Fibroblast of mammary gland (primary cell): ENCODE data around the gene DGKQ.

Experiments used
- DNase-seq: peaks from one replicate; pipeline ENCODE4 v3.0.0-alpha.2; 2010; ENCODE audit warnings: low read depth
- H3K4me3 ChIP-seq: 2 replicates; pipeline ENCODE4 v1.5.1; 2011; ENCODE audit warnings: low read depth, mild to moderate bottlenecking, low read length, moderate library complexity; ENCODE audit not compliant: control insufficient read depth
- TF ChIP-seq, protein P1 (sequence below): conservative IDR thresholded peaks from 2 replicates; pipeline ENCODE4 v1.5.1; 2011; ENCODE audit warnings: low read depth, low read length, inconsistent platforms; ENCODE audit not compliant: control insufficient read depth, insufficient read depth

Gene DGKQ

DNA sequence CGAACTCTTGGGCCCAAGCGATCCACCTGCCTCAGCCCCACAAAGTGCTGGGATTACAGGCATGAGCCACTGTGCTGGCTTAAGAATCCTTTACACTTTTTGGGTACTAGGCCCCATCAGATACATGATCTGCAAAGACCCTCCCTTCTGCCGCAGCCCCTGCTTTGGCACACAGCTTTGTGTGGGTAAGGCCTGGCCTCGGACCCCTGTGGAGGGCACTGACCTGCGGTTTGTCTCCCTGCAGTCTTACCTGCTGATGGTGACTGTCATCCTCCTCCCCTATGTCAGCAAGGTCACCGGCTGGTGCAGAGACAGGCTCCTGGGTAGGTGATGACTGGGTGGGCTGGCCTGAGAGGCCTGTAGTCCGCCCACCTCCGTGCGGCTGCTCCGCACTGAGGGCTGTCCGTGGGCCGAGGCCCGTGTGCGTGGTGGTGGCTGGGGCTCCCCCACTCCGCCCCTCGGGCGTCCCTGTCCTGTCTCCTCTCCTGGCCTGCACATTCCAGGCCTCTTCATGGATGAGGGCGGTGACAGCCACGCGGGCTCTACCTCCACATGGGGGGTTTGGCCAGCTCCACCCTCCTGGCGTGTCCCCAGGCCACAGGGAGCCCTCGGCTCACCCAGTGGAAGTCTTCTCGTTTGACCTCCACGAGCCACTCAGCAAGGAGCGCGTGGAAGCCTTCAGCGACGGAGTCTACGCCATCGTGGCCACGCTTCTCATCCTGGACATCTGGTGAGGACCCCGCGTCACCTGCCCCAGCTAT is 18.0 kb downstream of the DGKQ start:
- H3K4me3 ChIP-seq, result no peak overlapping the region
- TF ChIP-seq, protein P1, sequence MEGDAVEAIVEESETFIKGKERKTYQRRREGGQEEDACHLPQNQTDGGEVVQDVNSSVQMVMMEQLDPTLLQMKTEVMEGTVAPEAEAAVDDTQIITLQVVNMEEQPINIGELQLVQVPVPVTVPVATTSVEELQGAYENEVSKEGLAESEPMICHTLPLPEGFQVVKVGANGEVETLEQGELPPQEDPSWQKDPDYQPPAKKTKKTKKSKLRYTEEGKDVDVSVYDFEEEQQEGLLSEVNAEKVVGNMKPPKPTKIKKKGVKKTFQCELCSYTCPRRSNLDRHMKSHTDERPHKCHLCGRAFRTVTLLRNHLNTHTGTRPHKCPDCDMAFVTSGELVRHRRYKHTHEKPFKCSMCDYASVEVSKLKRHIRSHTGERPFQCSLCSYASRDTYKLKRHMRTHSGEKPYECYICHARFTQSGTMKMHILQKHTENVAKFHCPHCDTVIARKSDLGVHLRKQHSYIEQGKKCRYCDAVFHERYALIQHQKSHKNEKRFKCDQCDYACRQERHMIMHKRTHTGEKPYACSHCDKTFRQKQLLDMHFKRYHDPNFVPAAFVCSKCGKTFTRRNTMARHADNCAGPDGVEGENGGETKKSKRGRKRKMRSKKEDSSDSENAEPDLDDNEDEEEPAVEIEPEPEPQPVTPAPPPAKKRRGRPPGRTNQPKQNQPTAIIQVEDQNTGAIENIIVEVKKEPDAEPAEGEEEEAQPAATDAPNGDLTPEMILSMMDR, result no peak

DNA sequence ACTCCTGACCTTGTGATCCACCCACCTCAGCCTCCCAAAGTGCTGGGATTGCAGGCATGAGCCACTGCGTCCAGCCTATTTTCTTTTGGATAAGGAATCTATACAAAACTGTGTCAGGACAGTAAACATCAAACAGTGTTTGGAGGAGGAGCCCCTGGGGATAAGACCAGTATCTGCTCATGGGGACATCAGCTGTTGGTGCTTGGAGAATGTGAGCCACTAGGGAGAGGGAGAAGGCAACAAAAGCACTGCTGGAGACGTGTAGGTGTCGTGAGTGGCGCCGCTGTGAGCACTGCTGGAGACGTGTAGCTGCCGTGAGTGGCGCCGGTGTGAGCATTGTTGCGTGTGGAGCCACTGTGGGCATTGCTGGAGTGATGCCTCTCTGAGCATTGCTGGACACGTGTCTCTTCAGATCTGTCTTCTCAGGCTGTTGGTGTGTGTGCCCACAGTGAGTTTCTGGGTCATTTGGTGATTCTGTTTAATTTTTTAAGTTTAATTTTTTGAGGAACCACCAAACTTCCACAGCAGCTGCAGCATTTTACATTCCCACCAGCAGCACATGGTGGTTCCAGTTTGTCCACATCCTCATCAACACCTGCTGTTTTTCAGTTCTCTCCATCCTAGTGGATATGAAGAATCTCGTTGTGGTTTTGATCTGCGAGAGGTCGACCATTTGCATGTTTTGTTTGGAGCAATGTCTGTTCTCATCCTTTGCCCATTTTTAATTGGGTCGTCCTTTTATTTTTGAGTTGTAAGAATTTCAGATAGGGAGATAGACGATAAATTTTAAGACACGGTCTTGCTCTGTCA is 19.0 kb downstream of the DGKQ start:
- no peak for DNase-seq
- TF ChIP-seq, protein P1, result no peak
- no peak overlapping the region for H3K4me3 ChIP-seq

More for the DNA sequence above, 18.0 kb downstream of the DGKQ start:
- DNase-seq, result no peak

DNA sequence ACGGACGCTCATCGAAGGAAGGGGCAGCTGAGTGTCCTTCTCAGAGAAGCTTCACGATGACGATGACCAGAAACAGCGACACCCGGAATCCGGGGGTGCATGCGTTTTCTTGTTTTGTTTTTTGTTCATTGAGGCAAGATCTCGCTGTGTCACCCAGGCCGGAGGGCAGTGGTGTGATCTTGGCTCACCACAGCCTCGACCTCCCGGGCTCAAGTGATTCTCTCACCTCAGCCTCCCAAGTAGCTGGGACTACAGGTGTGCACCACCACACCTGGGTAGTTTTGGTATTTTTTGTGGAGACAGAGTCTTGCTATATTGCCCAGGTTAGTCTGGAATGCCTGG is 19.8 kb downstream of the DGKQ start:
- no peak overlapping the region for H3K4me3 ChIP-seq
- no peak for DNase-seq
- TF ChIP-seq, protein P1, result no peak

DNA sequence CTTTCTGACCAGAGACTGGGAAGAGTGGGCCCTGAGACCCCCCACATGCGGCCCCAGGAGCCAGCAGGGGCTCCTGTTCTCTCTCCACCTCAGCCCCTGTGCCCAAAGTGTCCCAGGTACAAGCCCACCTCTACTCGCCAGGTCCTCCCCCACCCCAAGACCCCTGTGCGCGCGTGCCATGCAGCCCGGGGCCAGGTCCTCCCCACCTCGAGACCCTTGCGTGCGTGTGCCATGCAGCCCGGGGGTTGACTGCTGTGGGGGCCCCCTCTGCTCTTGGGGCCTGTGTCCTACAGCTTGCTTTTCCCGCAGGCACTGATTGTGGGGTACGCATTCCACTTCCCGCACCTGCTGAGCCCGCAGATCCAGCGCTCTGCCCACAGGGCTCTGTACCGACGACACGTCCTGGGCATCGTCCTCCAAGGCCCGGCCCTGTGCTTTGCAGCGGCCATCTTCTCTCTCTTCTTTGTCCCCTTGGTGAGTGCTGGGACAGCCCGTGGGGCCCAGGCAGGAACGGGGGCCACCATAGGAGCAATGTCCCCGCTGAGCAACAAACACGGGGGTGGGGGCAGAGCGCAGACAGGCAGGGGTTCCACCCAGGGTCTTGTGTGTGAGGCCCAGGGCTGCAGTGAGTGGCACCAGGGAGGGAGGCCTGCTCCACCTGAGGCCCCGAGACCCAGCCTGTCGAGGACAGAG is 20.3 kb downstream of the DGKQ start:
- no peak for DNase-seq
- TF ChIP-seq, protein P1, result no peak
- H3K4me3 ChIP-seq, result no peak overlapping the region

DNA sequence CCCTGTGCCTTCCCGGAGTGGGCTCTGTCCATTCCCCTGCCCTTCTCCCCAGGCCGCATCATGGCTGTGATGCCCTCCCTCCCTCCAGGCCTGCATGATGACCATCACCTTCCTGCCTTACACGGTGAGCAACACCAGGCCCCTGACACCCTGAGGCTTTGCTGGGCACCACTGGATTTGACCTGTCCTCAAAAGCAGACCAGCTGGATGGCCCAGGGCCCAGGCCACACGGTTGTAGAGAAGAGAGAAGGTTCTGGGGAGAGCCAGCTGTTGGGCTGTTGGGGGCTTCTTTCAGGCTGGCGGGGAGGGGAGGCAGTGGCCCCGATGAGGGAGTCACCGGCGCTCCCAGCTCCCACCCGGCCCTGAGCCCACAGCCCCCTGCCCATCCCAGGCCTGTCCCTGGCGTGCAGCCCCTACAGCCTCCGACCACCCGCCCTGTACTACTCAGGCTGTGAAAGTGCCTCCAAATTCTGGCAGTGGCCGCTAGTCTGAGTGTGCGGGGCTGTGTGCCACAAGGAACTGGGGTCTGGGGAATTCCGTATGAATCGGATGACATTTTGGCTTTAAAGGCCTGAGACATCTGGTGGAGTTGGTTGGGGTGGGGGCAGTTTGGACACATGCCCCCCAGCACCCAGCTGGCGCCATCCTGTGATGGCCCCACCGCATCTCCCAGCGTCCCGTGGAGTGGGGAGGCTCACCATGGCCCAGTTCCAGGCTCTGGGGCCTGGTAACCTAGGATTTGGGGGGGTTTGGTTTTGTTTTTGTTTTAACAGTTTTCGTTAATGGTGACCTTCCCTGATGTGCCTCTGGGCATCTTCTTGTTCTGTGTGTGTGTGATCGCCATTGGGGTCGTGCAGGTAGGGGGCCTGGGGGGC is 21.5 kb downstream of the DGKQ start:
- H3K4me3 ChIP-seq, result no peak overlapping the region
- TF ChIP-seq, protein P1, result no peak
- no peak for DNase-seq

DNA sequence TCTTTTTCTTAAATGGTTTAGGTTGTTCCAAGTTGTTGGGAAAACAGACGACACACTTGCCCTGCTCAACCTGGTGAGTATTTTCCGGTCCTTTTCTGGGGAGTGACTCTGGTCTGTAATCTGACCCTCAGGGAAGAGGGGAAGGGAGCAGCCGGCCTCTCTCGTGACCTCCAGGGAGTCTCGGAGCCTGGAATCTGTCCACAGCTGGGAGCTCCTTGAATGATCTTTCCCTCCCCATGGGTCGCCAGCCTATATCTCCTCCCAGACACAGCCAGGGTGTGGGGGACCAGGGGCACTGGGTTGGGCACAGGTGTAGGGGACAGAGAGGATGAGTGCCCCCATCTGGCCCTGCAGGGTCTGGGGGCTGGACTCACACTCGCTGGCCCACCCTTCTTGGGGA is 22.2 kb downstream of the DGKQ start:
- TF ChIP-seq, protein P1, result no peak
- H3K4me3 ChIP-seq, result no peak overlapping the region
- no peak for DNase-seq
